Activated CD8-positive, alpha-beta memory T cell treated with anti-CD3 and anti-CD28 coated beads, Interleukin-2, amount 50 U/mL, for 24 hours (primary cell): ENCODE results near the gene GMDS.

Experiments used
- DNase-seq: peaks from one replicate; pipeline ENCODE4 v3.0.0-alpha.2; 2020; ENCODE audit errors: extremely low read depth

GMDS gene

GRCh38 chr6:1651362-1651761 lies 594.0 kb downstream of the GMDS start:
- no peak for DNase-seq

- DNase-seq = no peak
Observed at GRCh38 chr6:1645466-1646185, 599.8 kb downstream of the GMDS start.

- no peak for DNase-seq
Observed at GRCh38 chr6:1644516-1645060, 600.8 kb downstream of the GMDS start.

- DNase-seq = no peak
Observed at GRCh38 chr6:1643830-1644445, 601.5 kb downstream of the GMDS start.

GRCh38 chr6:1643111-1643510 lies 602.3 kb downstream of the GMDS start:
- DNase-seq = no peak

- DNase-seq = no peak
Observed at GRCh38 chr6:1641343-1641885, 604.0 kb downstream of the GMDS start.

GRCh38 chr6:1640476-1640875 lies 604.9 kb downstream of the GMDS start:
- DNase-seq = no peak

- DNase-seq = no peak
Observed at GRCh38 chr6:1639430-1639829, 606.0 kb downstream of the GMDS start.

- no peak for DNase-seq
Observed at GRCh38 chr6:1636971-1637871, 608.2 kb downstream of the GMDS start.

- DNase-seq = no peak
Observed at GRCh38 chr6:1636272-1636825, 609.1 kb downstream of the GMDS start.

- no peak for DNase-seq
Observed at GRCh38 chr6:1635305-1636010, 609.9 kb downstream of the GMDS start.

- no peak for DNase-seq
Observed at GRCh38 chr6:1634081-1634480, 611.3 kb downstream of the GMDS start.

- no peak for DNase-seq
Observed at GRCh38 chr6:1633366-1634021, 611.9 kb downstream of the GMDS start.

GRCh38 chr6:1631251-1631650 lies 614.2 kb downstream of the GMDS start:
- DNase-seq = no peak

- no peak for DNase-seq
Observed at GRCh38 chr6:1630771-1631217, 614.6 kb downstream of the GMDS start.

GRCh38 chr6:1630212-1630770 lies 615.1 kb downstream of the GMDS start:
- no peak for DNase-seq

- DNase-seq = no peak
Observed at GRCh38 chr6:1629316-1629715, 616.1 kb downstream of the GMDS start.

- DNase-seq = no peak
Observed at GRCh38 chr6:1627827-1628560, 617.4 kb downstream of the GMDS start.

GRCh38 chr6:1626481-1626880 lies 618.9 kb downstream of the GMDS start:
- no peak for DNase-seq
